Heart left ventricle (tissue), 13 donors: ENCODE data around the gene COL4A6.

ENCODE experiments used
- POLR2A ChIP-seq, 2 donors: fragments of 450-650 bp; IDR thresholded peaks; one replicate each; pipeline ENCODE4 v1.6.1; 2017; ENCODE audit warnings: antibody characterized with exemption in 2 of 2, mild to moderate bottlenecking in 2 of 2, moderate library complexity in 2 of 2
- TF ChIP-seq, protein P1 (sequence below), 12 donors: fragments of 200-600 bp; sonication (generic) in 4 of 12; IDR thresholded peaks; one replicate each; pipeline versions ENCODE4 v1.5.0 to v1.8.0; 2018 to 2022; ENCODE audit warnings: antibody characterized with exemption in 12 of 12, mild to moderate bottlenecking in 5 of 12
- donor health status: ischemic (EF 13 %, LVEDD 7.1; RV severe dilation, severe dysfunction).
- donor health status: DM: no; HTN: yes; CAD: no.
- donor health status: DM: no; HTN: no; CAD: no.
- donor health status: ischemic (EF 25% LVEDD 6.9; RV normal size, moderate dysfunction).
- donor health status: ischemic (EF 25% LVEDD 5.7; RV mildly dilated, moderate dysfunction).
- donor health status: ischemic (EF 35%, LVEDD 5.7; RV mildly dilated, moderate dysfunction).
- donor health status: nonischemic (EF 11% LVEDD 7.7; RV severe dilation, severe dysfunction).
- donor health status: DM: yes; HTN: yes; CAD: no.
- donor health status: PGD.
- donor health status: ischemic (EF 29% LVEDD 5.4; RV normal size, mild dysfunction).
- donor health status: nonischemic (EF 23%, LVEDD 6.1; RV moderate dilation, normal function).

GRCh38 chrX:108127152-108127551, 311.1 kb downstream of the COL4A6 start:
- TF ChIP-seq POLR2A (IDR thresholded peaks at IDR 0.05), result no peak
- TF ChIP-seq, protein P1, sequence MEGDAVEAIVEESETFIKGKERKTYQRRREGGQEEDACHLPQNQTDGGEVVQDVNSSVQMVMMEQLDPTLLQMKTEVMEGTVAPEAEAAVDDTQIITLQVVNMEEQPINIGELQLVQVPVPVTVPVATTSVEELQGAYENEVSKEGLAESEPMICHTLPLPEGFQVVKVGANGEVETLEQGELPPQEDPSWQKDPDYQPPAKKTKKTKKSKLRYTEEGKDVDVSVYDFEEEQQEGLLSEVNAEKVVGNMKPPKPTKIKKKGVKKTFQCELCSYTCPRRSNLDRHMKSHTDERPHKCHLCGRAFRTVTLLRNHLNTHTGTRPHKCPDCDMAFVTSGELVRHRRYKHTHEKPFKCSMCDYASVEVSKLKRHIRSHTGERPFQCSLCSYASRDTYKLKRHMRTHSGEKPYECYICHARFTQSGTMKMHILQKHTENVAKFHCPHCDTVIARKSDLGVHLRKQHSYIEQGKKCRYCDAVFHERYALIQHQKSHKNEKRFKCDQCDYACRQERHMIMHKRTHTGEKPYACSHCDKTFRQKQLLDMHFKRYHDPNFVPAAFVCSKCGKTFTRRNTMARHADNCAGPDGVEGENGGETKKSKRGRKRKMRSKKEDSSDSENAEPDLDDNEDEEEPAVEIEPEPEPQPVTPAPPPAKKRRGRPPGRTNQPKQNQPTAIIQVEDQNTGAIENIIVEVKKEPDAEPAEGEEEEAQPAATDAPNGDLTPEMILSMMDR (IDR thresholded peaks at IDR 0.05), result no peak
